GM23338 (cell line): ENCODE results near the gene ST6GALNAC3. TPM values are rescaled to one million over a fixed set of nuclear protein-coding genes. Genes with fewer than 3 reads are reported as not detected.

Experiments
- ATAC-seq: fragments of 200-7000 bp; cut with Tn5 transposase; 3 replicates; pipeline ENCODE4 v1.9.1; 2020
- DNase-seq: peaks from one replicate; pipeline ENCODE4 v3.0.0-alpha.2; 2015; ENCODE audit warnings: low spot score
- H2AFZ ChIP-seq: fragments of 200-600 bp; sonication (generic); 2 replicates; pipeline ENCODE4 v1.8.0; 2016; ENCODE audit warnings: antibody characterized with exemption, mild to moderate bottlenecking, moderate library complexity
- H3F3A ChIP-seq: fragments of 200-600 bp; sonication (generic); replicated peaks from 2 replicates; pipeline ENCODE4 v1.8.0; 2017; ENCODE audit warnings: antibody characterized with exemption, mixed run types, low read depth
- H3K27ac ChIP-seq: fragments of 200-600 bp; sonication (generic); 2 replicates; pipeline ENCODE4 v1.6.1; 2016; ENCODE audit warnings: low read depth
- H3K27me3 ChIP-seq: fragments of 200-600 bp; sonication (generic); 2 replicates; pipeline ENCODE4 v1.8.0; 2016; ENCODE audit warnings: mild to moderate bottlenecking, mixed run types, moderate library complexity; ENCODE audit not compliant: insufficient read depth
- H3K36me3 ChIP-seq: fragments of 200-600 bp; sonication (generic); 2 replicates; pipeline ENCODE4 v1.8.0; 2016; ENCODE audit warnings: mild to moderate bottlenecking; ENCODE audit not compliant: insufficient read depth
- H3K4me1 ChIP-seq: fragments of 200-600 bp; sonication (generic); 2 replicates; pipeline ENCODE4 v1.8.0; 2016; ENCODE audit warnings: mild to moderate bottlenecking, moderate library complexity; ENCODE audit not compliant: insufficient read depth
- H3K4me2 ChIP-seq: fragments of 200-600 bp; sonication (generic); 2 replicates; pipeline ENCODE4 v1.7.1; 2017; ENCODE audit warnings: mixed run types
- H3K4me3 ChIP-seq: fragments of 200-600 bp; sonication (generic); 2 replicates; pipeline ENCODE4 v1.6.1; 2016; ENCODE audit warnings: mixed run types
- H3K79me2 ChIP-seq: fragments of 200-600 bp; sonication (generic); replicated peaks from 2 replicates; pipeline ENCODE4 v1.8.0; 2017; ENCODE audit warnings: mild to moderate bottlenecking; ENCODE audit not compliant: insufficient read depth
- H3K9me2 ChIP-seq: fragments of 200-600 bp; sonication (generic); 2 replicates; pipeline ENCODE4 v1.8.0; 2017; ENCODE audit not compliant: insufficient read depth
- H4K20me1 ChIP-seq: fragments of 200-600 bp; sonication (generic); replicated peaks from 2 replicates; pipeline ENCODE4 v1.8.0; 2017; ENCODE audit warnings: mild to moderate bottlenecking; ENCODE audit not compliant: insufficient read depth
- H3K27ac Mint-ChIP-seq: 2 replicates; pipeline ENCODE4 v1.8.0; 2020; ENCODE audit warnings: inconsistent platforms, mild to moderate bottlenecking, moderate library complexity, mixed read lengths
- H3K27me3 Mint-ChIP-seq: 3 replicates; pipeline ENCODE4 v1.8.0; 2022; ENCODE audit warnings: low read depth, mild to moderate bottlenecking, moderate library complexity, mixed read lengths, inconsistent platforms; ENCODE audit not compliant: insufficient read depth, poor library complexity
- H3K36me3 Mint-ChIP-seq: 3 replicates; pipeline ENCODE4 v1.8.0; 2021; ENCODE audit warnings: low read depth, mild to moderate bottlenecking, inconsistent platforms, moderate library complexity, mixed read lengths
- H3K4me1 Mint-ChIP-seq: 3 replicates; pipeline ENCODE4 v1.8.0; 2020; ENCODE audit warnings: mild to moderate bottlenecking, inconsistent platforms, mixed read lengths
- H3K4me3 Mint-ChIP-seq: 3 replicates; pipeline ENCODE4 v1.8.0; 2021; ENCODE audit warnings: moderate library complexity, mild to moderate bottlenecking, inconsistent platforms, mixed read lengths
- H3K9me3 Mint-ChIP-seq: 3 replicates; pipeline ENCODE4 v1.8.0; 2020; ENCODE audit warnings: moderate library complexity, mild to moderate bottlenecking, inconsistent platforms, mixed read lengths
- CREB1 ChIP-seq: fragments of 250-450 bp; sonication (Bioruptor Pico); IDR thresholded peaks from 2 replicates; pipeline ENCODE4 v1.5.0; 2020; ENCODE audit warnings: low read depth, mild to moderate bottlenecking, moderate library complexity
- CTCF ChIP-seq, 2 experiments: fragments of 200-600 bp in 1 of 2; sonication (generic) in 1 of 2; conservative IDR thresholded peaks; 2 replicates each; pipeline versions ENCODE4 v1.5.1 to v1.6.1; 2016 to 2017; ENCODE audit warnings: antibody characterized with exemption in 2 of 2, low read depth in 2 of 2, mild to moderate bottlenecking in 2 of 2, moderate library complexity in 1 of 2
- EZH2phosphoT487 ChIP-seq: fragments of 200-600 bp; sonication (generic); IDR thresholded peaks from one replicate; pipeline ENCODE4 v1.8.1; 2018; ENCODE audit warnings: antibody characterized with exemption; ENCODE audit not compliant: unreplicated experiment
- JUNB ChIP-seq: IDR thresholded peaks from one replicate; pipeline ENCODE4 v1.6.1; 2016; ENCODE audit warnings: antibody characterized with exemption; ENCODE audit not compliant: unreplicated experiment
- NANOG ChIP-seq: IDR thresholded peaks from 2 replicates; pipeline ENCODE4 v1.6.1; 2016; ENCODE audit warnings: antibody characterized with exemption, borderline replicate concordance
- POLR2AphosphoS5 ChIP-seq: IDR thresholded peaks from 2 replicates; pipeline ENCODE4 v1.6.1; 2016; ENCODE audit warnings: antibody characterized with exemption, low read depth
- STAT1 ChIP-seq: IDR thresholded peaks from one replicate; pipeline ENCODE4 v1.6.1; 2016; ENCODE audit warnings: antibody characterized with exemption; ENCODE audit not compliant: unreplicated experiment
- ZNF114 ChIP-seq: fragments of 250-450 bp; sonication (Bioruptor Pico); IDR thresholded peaks from 2 replicates; pipeline ENCODE4 v1.5.0; 2020; ENCODE audit warnings: mild to moderate bottlenecking, moderate library complexity
- ZNF331 ChIP-seq: fragments of 250-450 bp; sonication (Bioruptor Pico); IDR thresholded peaks from 2 replicates; pipeline ENCODE4 v1.5.0; 2020; ENCODE audit warnings: low read depth, mild to moderate bottlenecking, moderate library complexity
- polyA plus RNA-seq: library from polyadenylated mRNA; unstranded; fragments of >200 nt; fragmentation: Nextera tagmentation; extraction: Ambion mirVana; gene quantifications from 2 replicates; pipeline ENCODE4 v1.2.1, GENCODE V29; 2016
- total RNA-seq: library from RNA; depleted of rRNA; stranded (reverse); fragments of >200 nt; shearing (Covaris generic); gene quantifications from 2 replicates; pipeline ENCODE4 v1.2.3, GENCODE V29; 2014
- TF ChIP-seq, protein P1 (sequence below): IDR thresholded peaks from 2 replicates; pipeline ENCODE4 v1.6.1; 2016; ENCODE audit warnings: antibody characterized with exemption
- TF ChIP-seq, protein P2 (sequence below): fragments of 250-450 bp; sonication (Bioruptor Pico); IDR thresholded peaks from 2 replicates; pipeline ENCODE4 v1.5.0; 2020; ENCODE audit warnings: mild to moderate bottlenecking, moderate library complexity

ST6GALNAC3 gene
- total and polyA plus RNA-seq, 2 experiments from 2014 or later: 4.7 to 11.6 TPM

GRCh38 chr1:76239470-76239918 lies 164.9 kb downstream of the ST6GALNAC3 start:
- Histone ChIP-seq H3K27ac (no peak overlapping the region), H3K9me2 (no peaks in the 10 kb centered on the region), H3K4me3 (no peak overlapping the region), H3K36me3 (peaks cover 3% of the 10 kb centered on the region; the same call in 1 of the 2 replicates), H3K4me2 (peak overlapping the region; percentile 60), H3K27me3 (no peaks in the 10 kb centered on the region), H3F3A (no peaks in the 10 kb centered on the region), H3K79me2 (peaks cover 9% of the 10 kb centered on the region; the same call in 1 of the 2 replicates), H3K4me1 (peaks cover 41% of the 10 kb centered on the region), H2AFZ (no peak overlapping the region), H4K20me1 (no peaks in the 10 kb centered on the region)
- TF ChIP-seq ZNF114 (CRISPR knock-in tag) (no peak), ZNF331 (no peak), POLR2AphosphoS5 (no peak), CREB1 (CRISPR knock-in tag) (no peak), CTCF (conservative IDR thresholded peaks at IDR 0.05; ENCODE audit: low read depth in 2 of 2) (no peak), NANOG (no peak), EZH2phosphoT487 (no peak), STAT1 (no peak), JUNB (no peak)
- TF ChIP-seq, protein P1, sequence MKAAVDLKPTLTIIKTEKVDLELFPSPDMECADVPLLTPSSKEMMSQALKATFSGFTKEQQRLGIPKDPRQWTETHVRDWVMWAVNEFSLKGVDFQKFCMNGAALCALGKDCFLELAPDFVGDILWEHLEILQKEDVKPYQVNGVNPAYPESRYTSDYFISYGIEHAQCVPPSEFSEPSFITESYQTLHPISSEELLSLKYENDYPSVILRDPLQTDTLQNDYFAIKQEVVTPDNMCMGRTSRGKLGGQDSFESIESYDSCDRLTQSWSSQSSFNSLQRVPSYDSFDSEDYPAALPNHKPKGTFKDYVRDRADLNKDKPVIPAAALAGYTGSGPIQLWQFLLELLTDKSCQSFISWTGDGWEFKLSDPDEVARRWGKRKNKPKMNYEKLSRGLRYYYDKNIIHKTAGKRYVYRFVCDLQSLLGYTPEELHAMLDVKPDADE: no peak
- TF ChIP-seq, protein P2, sequence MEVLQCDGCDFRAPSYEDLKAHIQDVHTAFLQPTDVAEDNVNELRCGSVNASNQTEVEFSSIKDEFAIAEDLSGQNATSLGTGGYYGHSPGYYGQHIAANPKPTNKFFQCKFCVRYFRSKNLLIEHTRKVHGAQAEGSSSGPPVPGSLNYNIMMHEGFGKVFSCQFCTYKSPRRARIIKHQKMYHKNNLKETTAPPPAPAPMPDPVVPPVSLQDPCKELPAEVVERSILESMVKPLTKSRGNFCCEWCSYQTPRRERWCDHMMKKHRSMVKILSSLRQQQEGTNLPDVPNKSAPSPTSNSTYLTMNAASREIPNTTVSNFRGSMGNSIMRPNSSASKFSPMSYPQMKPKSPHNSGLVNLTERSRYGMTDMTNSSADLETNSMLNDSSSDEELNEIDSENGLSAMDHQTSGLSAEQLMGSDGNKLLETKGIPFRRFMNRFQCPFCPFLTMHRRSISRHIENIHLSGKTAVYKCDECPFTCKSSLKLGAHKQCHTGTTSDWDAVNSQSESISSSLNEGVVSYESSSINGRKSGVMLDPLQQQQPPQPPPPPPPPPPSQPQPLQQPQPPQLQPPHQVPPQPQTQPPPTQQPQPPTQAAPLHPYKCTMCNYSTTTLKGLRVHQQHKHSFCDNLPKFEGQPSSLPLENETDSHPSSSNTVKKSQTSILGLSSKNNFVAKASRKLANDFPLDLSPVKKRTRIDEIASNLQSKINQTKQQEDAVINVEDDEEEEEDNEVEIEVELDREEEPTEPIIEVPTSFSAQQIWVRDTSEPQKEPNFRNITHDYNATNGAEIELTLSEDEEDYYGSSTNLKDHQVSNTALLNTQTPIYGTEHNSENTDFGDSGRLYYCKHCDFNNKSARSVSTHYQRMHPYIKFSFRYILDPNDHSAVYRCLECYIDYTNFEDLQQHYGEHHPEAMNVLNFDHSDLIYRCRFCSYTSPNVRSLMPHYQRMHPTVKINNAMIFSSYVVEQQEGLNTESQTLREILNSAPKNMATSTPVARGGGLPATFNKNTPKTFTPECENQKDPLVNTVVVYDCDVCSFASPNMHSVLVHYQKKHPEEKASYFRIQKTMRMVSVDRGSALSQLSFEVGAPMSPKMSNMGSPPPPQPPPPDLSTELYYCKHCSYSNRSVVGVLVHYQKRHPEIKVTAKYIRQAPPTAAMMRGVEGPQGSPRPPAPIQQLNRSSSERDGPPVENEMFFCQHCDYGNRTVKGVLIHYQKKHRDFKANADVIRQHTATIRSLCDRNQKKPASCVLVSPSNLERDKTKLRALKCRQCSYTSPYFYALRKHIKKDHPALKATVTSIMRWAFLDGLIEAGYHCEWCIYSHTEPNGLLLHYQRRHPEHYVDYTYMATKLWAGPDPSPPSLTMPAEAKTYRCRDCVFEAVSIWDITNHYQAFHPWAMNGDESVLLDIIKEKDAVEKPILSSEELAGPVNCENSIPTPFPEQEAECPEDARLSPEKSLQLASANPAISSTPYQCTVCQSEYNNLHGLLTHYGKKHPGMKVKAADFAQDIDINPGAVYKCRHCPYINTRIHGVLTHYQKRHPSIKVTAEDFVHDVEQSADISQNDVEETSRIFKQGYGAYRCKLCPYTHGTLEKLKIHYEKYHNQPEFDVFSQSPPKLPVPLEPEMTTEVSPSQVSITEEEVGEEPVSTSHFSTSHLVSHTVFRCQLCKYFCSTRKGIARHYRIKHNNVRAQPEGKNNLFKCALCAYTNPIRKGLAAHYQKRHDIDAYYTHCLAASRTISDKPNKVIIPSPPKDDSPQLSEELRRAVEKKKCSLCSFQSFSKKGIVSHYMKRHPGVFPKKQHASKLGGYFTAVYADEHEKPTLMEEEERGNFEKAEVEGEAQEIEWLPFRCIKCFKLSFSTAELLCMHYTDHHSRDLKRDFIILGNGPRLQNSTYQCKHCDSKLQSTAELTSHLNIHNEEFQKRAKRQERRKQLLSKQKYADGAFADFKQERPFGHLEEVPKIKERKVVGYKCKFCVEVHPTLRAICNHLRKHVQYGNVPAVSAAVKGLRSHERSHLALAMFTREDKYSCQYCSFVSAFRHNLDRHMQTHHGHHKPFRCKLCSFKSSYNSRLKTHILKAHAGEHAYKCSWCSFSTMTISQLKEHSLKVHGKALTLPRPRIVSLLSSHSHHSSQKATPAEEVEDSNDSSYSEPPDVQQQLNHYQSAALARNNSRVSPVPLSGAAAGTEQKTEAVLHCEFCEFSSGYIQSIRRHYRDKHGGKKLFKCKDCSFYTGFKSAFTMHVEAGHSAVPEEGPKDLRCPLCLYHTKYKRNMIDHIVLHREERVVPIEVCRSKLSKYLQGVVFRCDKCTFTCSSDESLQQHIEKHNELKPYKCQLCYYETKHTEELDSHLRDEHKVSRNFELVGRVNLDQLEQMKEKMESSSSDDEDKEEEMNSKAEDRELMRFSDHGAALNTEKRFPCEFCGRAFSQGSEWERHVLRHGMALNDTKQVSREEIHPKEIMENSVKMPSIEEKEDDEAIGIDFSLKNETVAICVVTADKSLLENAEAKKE (CRISPR knock-in tag): no peak
- Mint-ChIP-seq H3K27me3 (no peaks in the 10 kb centered on the region), H3K36me3 (peaks cover 30% of the 10 kb centered on the region), H3K27ac (peak overlapping the region; percentile 33; the same call in 1 of the 2 replicates), H3K9me3 (peaks cover 19% of the 10 kb centered on the region), H3K4me1 (peaks cover 45% of the 10 kb centered on the region), H3K4me3 (peak overlapping the region; percentile 14; the same call in 1 of the 3 replicates)
- DNase-seq: peak; percentile 36
- peak; percentile 55 for ATAC-seq
